HS-27A (cell line): ENCODE data around the gene RASGEF1B.
"Not testable (repeated sequence)": the region's sequence is repeated elsewhere in the genome, so short reads cannot be mapped to it uniquely, and the experiment has no call there.

Experiments used
- DNase-seq: peaks from one replicate; pipeline ENCODE4 v3.0.0-alpha.2; 2012; ENCODE audit warnings: low read depth, missing footprints

The RASGEF1B gene

DNA sequence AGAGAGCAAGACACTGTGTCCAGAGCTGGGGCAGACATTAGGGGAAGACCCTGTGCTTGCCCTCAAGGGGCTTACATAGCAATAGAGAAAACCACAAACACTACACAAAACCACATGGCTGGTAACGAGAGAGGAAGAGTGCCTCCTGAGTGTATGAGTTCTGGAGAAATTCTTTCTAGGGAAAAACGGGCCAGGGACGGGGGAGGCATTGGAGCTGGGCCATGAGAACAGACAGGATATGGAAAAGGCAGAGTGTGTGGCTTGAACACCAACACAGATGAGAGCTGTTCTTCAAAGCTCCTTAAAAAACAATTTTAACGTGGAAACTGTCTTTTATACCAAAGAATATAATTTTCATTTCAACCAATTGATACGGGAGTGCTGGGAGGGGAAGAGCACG, 42.7 kb downstream of the RASGEF1B start:
- DNase-seq: no peak

DNA sequence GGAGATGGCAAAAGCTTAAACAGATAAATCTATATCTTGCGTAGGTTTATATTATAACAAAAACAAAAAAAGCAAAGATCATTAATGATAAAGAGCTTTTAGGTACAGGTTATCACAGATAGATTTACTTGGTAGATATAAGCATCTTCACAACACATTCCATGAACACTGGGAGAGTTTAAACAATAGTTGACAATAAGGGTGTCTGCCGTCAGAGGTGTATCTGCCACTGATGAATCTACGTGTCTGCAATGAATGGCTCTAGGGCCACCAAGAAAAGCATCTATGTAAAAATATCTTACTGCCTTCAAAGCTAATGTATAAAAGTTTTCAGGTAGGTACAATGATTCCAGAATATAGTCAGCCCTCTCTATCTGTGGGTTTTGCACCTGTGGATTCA, 43.7 kb downstream of the RASGEF1B start:
- no peak for DNase-seq

DNA sequence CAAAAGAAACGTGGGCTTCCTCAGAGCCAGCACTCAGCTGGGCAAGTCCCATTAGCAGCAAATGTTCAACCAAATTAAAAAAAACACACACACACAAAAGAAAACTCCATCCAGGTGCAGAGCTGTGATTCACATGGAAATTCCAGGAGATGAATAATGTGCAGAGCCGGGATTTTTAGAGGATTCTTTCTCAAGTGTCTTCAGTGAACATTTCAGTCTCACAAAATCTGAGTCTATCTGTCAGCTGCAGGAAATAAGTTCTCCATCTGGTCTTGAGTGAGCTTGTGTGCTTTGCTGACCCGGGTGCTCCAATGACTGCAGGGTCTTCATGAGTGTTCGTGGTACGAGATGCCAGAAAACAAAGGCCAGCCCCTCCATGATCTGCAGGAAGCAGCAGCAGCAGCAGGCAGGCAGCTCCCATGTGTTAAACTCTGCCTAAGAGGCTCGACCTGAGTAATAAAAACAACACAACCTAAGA, 44.3 kb downstream of the RASGEF1B start:
- no peak for DNase-seq

DNA sequence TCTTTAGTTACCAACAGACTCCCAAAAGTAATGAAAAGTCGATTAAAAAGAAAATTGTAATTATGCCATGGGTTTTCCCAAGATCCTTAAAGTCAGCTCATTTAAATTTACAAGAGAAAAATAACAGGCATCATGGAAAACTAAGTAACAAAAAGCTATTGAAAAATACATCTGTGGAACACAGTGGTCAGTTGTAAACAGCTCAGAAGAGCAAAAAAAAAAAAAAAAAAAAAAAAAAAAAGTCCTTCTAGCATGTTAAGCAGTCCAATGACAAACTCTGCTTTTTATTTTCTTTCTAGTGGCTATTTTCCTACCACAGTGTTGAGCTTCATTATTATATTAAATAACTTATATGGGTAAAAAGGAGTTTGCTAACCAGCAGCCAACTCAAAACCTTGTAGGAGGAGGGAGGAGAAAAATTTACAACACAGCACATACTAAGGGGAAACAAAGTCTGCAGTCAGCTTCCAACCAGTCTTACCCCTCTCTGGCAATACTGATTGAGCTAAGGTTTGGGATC, 44.9 kb downstream of the RASGEF1B start:
- DNase-seq: no peak

DNA sequence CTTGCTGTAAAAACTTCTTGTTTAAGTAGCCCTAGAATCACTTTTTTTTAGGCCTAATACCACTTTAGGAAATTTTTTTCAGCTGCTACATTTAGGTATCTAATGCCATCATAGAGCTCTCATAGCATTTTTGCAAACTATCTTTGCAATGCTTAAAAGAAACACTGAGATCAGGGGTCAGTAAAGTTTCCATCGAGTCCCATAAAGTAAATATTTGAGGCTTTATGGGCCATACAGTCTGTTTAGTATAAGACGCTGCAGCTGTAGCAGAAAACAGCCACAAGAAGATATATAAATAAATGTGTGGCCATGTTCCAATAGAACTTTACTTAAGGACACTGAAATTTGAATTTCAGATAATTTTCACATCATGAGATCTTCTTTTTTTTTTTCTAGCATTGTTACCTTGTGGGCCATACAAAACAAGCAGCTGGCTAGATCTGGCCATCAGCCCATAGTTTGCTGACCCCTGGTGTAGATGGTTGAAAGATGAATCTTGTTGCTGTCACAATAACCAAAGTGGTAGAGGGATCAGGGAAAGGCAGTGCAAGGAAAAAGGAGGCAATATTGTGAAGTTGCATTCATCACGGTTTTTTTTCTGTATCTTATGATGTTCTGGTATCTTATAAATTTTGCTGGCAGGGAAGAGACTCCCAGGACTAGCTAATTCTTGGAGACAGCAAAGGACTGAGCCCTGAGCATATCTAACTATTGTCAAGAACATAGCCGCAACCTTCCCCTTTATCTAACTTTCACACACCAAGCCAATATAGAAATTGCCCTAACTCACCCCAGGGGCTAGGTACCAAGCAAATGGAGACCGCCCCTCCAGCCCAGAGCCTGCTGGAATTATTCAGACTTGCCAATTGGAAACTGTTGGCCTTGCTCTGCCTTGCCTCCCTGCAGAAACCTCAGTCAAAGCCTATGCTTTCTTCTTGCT, 46.6 kb downstream of the RASGEF1B start:
- no peak for DNase-seq

DNA sequence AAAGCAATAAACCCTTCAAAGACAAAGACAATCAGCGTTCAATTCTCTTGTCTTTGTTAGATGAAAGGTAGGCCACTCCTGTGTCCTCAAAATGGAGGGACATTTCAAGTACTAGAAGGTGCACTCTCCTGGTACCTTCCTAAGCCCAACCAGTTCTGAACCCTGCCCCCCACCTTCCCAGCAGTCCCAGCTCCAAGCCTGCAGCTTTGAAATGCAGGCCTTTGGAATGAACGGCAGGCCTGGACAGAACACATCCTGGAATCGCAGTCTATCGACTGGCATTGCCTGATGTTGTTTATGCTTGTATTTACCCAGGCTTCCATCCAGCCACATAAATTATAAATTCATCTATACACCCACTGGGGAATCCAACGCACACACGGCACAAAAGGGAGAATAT, 47.4 kb downstream of the RASGEF1B start:
- DNase-seq: no peak

- DNase-seq: no peak
Measured at GRCh38 chr4:81422595-81422994, 49.1 kb downstream of the RASGEF1B start.

- DNase-seq: no peak
Measured at GRCh38 chr4:81421346-81422218, 50.1 kb downstream of the RASGEF1B start.

GRCh38 chr4:81418572-81418971, 53.1 kb downstream of the RASGEF1B start:
- DNase-seq: no peak

GRCh38 chr4:81412946-81413495, 58.7 kb downstream of the RASGEF1B start:
- no peak for DNase-seq

DNA sequence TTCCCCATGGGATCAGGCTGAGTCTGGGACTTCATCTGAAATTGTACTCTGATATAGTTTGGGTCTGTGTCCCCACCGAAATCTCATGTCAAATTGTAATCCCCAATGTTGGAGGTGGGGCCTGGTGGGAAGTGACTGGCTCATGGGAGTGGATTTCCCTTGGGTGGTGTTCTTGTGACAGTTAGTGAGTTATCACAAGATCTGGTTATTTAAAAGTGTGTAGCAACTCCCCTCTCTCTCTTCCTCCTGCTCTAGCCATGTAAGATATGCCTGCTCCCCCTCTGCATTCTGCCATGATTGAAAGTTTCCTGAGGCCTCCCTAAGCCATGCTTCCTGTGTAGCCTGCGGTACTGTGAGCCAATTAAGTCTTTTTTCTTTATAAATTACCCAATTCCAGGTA, 61.0 kb downstream of the RASGEF1B start:
- DNase-seq: no peak

DNA sequence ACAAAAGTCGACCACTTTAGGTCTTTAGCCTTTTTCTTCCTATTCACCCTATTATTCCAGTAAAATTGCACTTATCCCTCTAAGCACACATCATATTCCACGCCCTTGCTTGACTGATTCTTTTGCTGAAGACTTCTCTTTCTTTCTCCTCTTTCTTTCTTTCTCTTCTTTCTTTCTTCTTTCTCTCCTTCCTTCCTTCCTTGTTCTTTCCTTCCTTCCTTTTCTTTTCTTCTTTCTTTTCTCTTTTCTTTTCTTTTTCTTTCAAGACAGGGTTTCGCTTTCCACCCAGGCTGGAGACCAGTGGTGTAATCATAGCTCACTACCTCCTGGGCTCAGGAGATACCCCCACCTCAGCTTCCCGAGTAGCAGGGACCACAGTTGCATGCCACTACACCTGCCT, 61.9 kb downstream of the RASGEF1B start:
- no peak for DNase-seq

GRCh38 chr4:81408341-81408740, 63.4 kb downstream of the RASGEF1B start:
- DNase-seq: no peak

- DNase-seq: no peak
Measured at GRCh38 chr4:81407726-81408125, 64.0 kb downstream of the RASGEF1B start.

DNA sequence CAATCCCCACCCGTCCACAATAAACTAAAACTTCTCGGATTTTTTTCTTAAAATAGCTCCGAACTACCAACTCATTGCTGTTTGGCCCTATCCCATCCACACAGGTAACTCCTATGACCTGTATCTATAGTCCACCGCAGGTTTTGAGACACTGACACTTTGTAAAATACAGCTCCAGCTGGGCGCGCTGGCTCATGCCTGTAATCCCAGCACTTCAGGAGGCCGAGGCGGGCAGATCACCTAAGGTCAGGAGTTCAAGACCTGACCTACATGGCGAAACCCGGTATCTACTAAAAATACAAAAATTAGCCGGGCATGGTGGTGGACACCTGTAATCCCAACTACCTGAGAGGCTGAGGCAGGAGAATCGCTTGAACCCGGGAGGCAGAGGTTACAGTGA, 65.2 kb downstream of the RASGEF1B start:
- not testable (repeated sequence) for DNase-seq

DNA sequence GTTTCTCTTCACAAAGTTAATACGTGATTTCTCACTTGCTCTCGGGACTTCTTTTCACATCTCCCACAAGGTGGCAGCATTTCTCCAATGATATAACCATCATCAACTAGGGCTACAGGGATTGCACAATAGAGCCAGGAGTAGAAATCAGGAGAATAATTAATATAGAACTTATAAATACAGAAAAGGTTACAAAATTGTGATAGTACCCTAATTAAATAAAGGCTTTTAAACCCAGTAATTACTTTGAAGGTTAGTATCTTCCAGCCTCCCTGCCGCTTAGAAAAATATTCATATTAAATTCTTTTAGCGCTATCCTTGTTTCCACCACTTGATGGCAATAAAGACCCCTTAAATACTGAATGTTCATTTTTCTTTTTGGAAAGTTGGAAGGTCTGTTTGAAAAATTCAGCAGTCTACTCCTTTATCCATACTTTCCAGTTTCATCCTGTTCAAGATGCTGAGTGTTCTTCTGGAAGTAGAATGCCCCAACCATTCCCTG, 65.8 kb downstream of the RASGEF1B start:
- DNase-seq: peak; percentile 69

GRCh38 chr4:81404741-81405140, 67.0 kb downstream of the RASGEF1B start:
- no peak for DNase-seq

- DNase-seq: no peak
Measured at GRCh38 chr4:81404294-81404693, 67.4 kb downstream of the RASGEF1B start.

GRCh38 chr4:81399306-81400086, 72.2 kb downstream of the RASGEF1B start:
- no peak for DNase-seq

GRCh38 chr4:81398379-81398778, 73.3 kb downstream of the RASGEF1B start:
- DNase-seq: no peak

DNA sequence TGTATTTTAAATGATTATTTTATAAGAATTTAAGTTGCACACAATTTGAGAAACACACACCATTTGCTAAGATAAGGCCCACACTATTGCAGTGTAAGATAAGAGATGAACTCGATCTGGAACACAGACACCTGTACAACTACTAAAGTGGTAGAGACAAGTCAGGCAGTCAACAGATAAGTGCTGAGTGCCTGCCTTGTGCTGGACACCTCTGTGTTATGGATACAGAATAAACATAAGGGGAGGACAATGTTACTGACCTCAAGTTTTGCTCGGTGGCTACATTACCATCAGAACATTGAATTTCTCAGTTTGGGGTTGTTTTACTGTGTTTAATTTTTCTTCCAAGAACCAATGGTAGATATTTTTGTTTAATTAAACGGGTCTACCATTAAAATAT, 74.1 kb downstream of the RASGEF1B start:
- DNase-seq: no peak
